ENCODE results near the gene ANXA2. TPM values are rescaled to one million over a fixed set of nuclear protein-coding genes. Genes with fewer than 3 reads are reported as not detected.

ANXA2 gene
- polyA plus RNA-seq, 1 donor (not counting 4 experiments of a cell fraction or from before 2014, with no cell fraction given), result 11,017 TPM

- Histone ChIP-seq H3K79me2 (ENCODE audit: control insufficient read depth, insufficient read depth, low read length) (peaks cover 5% of the 10 kb centered on the region), H4K20me1 (ENCODE audit: control insufficient read depth, extremely low read depth, insufficient read depth, low read length) (no peaks in the 10 kb centered on the region), H3K9ac (ENCODE audit: control insufficient read depth, extremely low read depth, insufficient read depth, low read length) (peak overlapping the region; percentile 11), H3K27ac (ENCODE audit: control insufficient read depth, insufficient read depth, low read length) (peak overlapping the region; percentile 76), H3K36me3 (ENCODE audit: control insufficient read depth in 2 of 2, extremely low read depth in 1 of 2, insufficient read depth in 2 of 2, low read length in 2 of 2) (peaks cover 0 to 6% of the 10 kb centered on the region in 2 experiments), H2AFZ (ENCODE audit: control insufficient read depth, low read length) (no peak overlapping the region), H3K27me3 (ENCODE audit: control insufficient read depth, extremely low read depth, insufficient read depth, low read length) (no peaks in the 10 kb centered on the region), H3K4me1 (ENCODE audit: control insufficient read depth, extremely low read depth, insufficient read depth, low read length) (peaks cover 62% of the 10 kb centered on the region), H3K9me3 (ENCODE audit: control insufficient read depth, low read depth, low read length) (no peaks in the 10 kb centered on the region), H3K4me3 (ENCODE audit: control insufficient read depth in 2 of 3, extremely low read depth in 1 of 3, insufficient read depth in 2 of 3, low read depth in 1 of 3, low read length in 3 of 3) (no peak overlapping the region), H3K4me2 (ENCODE audit: control insufficient read depth, extremely low read depth, insufficient read depth, low read depth, low read length) (peak overlapping the region; percentile 61), H3K9me1 (ENCODE audit: control insufficient read depth, extremely low read depth, insufficient read depth, low read length) (no peaks in the 10 kb centered on the region)
- peak; percentile 89 for DNase-seq (ENCODE audit: low read depth, low spot score)
- dilution Hi-C loops (cut with MboI; ENCODE audit: extremely low pct_ligation_motif_present, low sequenced_read_pairs), result no loop called here
- peak; percentile 97 for FAIRE-seq
- TF ChIP-seq EZH2 (IDR thresholded peaks at IDR 0.05; ENCODE audit: low read length) (no peak), CTCF (optimal IDR thresholded peaks at IDR 0.05 in 1 of 3, IDR thresholded peaks at IDR 0.05 in 1 of 3, conservative IDR thresholded peaks at IDR 0.05 in 1 of 3; ENCODE audit: extremely low read depth in 1 of 3, insufficient read depth in 2 of 3, low read length in 3 of 3) (no peak)
Measured at GRCh38 chr15:60423537-60423936, 25.8 kb upstream of the ANXA2 start.

GRCh38 chr15:60421544-60421943, 23.8 kb upstream of the ANXA2 start:
- Histone ChIP-seq H3K79me2 (ENCODE audit: control insufficient read depth, insufficient read depth, low read length) (peaks cover 5% of the 10 kb centered on the region), H3K9me1 (ENCODE audit: control insufficient read depth, extremely low read depth, insufficient read depth, low read length) (no peaks in the 10 kb centered on the region), H3K4me2 (ENCODE audit: control insufficient read depth, extremely low read depth, insufficient read depth, low read depth, low read length) (peak overlapping the region; percentile 48), H3K4me1 (ENCODE audit: control insufficient read depth, extremely low read depth, insufficient read depth, low read length) (peaks cover 53% of the 10 kb centered on the region), H4K20me1 (ENCODE audit: control insufficient read depth, extremely low read depth, insufficient read depth, low read length) (no peaks in the 10 kb centered on the region), H3K36me3 (ENCODE audit: control insufficient read depth in 2 of 2, extremely low read depth in 1 of 2, insufficient read depth in 2 of 2, low read length in 2 of 2) (peaks cover 0 to 6% of the 10 kb centered on the region in 2 experiments), H3K9ac (ENCODE audit: control insufficient read depth, extremely low read depth, insufficient read depth, low read length) (peak overlapping the region; percentile 55), H3K9me3 (ENCODE audit: control insufficient read depth, low read depth, low read length) (no peaks in the 10 kb centered on the region), H3K27ac (ENCODE audit: control insufficient read depth, insufficient read depth, low read length) (peak overlapping the region; percentile 76), H3K27me3 (ENCODE audit: control insufficient read depth, extremely low read depth, insufficient read depth, low read length) (no peaks in the 10 kb centered on the region), H3K4me3 (ENCODE audit: control insufficient read depth in 2 of 3, extremely low read depth in 1 of 3, insufficient read depth in 2 of 3, low read depth in 1 of 3, low read length in 3 of 3) (peak overlapping the region in 1 of 3 experiments; percentile 22), H2AFZ (ENCODE audit: control insufficient read depth, low read length) (no peak overlapping the region)
- FAIRE-seq (no peak), DNase-seq (ENCODE audit: low read depth, low spot score) (no peak)
- dilution Hi-C loops (cut with MboI; ENCODE audit: extremely low pct_ligation_motif_present, low sequenced_read_pairs), result no loop called here
- TF ChIP-seq CTCF (optimal IDR thresholded peaks at IDR 0.05 in 1 of 3, IDR thresholded peaks at IDR 0.05 in 1 of 3, conservative IDR thresholded peaks at IDR 0.05 in 1 of 3; ENCODE audit: extremely low read depth in 1 of 3, insufficient read depth in 2 of 3, low read length in 3 of 3), result no peak
- TF ChIP-seq EZH2 (IDR thresholded peaks at IDR 0.05; ENCODE audit: low read length), result no peak
